Hepatocyte (in vitro differentiated cells): Measurements from ENCODE around the gene GLRA1. TPM values are rescaled to one million over a fixed set of nuclear protein-coding genes. Genes with fewer than 3 reads are reported as not detected.

ENCODE experiments used
- DNase-seq: peaks from one replicate; pipeline ENCODE4 v3.0.0-alpha.2; 2016; ENCODE audit warnings: low spot score
- H2AFZ ChIP-seq: fragments of 200-600 bp; sonication (generic); 2 replicates; pipeline ENCODE4 v1.6.0; 2016; ENCODE audit warnings: antibody characterized with exemption, mild to moderate bottlenecking
- H3K27ac ChIP-seq: fragments of 200-600 bp; sonication (generic); 2 replicates; pipeline ENCODE4 v1.5.1; 2016; ENCODE audit warnings: mild to moderate bottlenecking
- H3K27me3 ChIP-seq: fragments of 200-600 bp; sonication (generic); 2 replicates; pipeline ENCODE4 v1.6.1; 2016
- H3K36me3 ChIP-seq: fragments of 200-600 bp; sonication (generic); replicated peaks from 2 replicates; pipeline ENCODE4 v1.5.1; 2016; ENCODE audit warnings: low read depth; ENCODE audit not compliant: insufficient read depth
- H3K4me1 ChIP-seq: fragments of 200-600 bp; sonication (generic); 2 replicates; pipeline ENCODE4 v1.5.1; 2016; ENCODE audit warnings: mild to moderate bottlenecking, moderate library complexity; ENCODE audit not compliant: insufficient read depth
- H3K4me2 ChIP-seq: fragments of 200-600 bp; sonication (generic); 2 replicates; pipeline ENCODE4 v1.6.0; 2016
- H3K4me3 ChIP-seq: fragments of 200-600 bp; sonication (generic); 2 replicates; pipeline ENCODE4 v1.5.1; 2016; ENCODE audit warnings: mild to moderate bottlenecking
- H3K79me2 ChIP-seq: fragments of 200-600 bp; sonication (generic); 2 replicates; pipeline ENCODE4 v1.6.0; 2017; ENCODE audit warnings: mild to moderate bottlenecking
- H3K9me2 ChIP-seq: fragments of 200-600 bp; sonication (generic); replicated peaks from 2 replicates; pipeline ENCODE4 v1.6.0; 2017; ENCODE audit warnings: mild to moderate bottlenecking; ENCODE audit not compliant: insufficient read depth
- H3K9me3 ChIP-seq: fragments of 200-600 bp; sonication (generic); 2 replicates; pipeline ENCODE4 v1.5.1; 2016; ENCODE audit warnings: low read depth, mild to moderate bottlenecking
- H4K20me1 ChIP-seq: fragments of 200-600 bp; sonication (generic); 2 replicates; pipeline ENCODE4 v1.6.0; 2016; ENCODE audit warnings: mild to moderate bottlenecking; ENCODE audit not compliant: insufficient read depth, poor library complexity, severe bottlenecking
- EZH2 ChIP-seq: fragments of 200-600 bp; sonication (generic); IDR thresholded peaks from 2 replicates; pipeline ENCODE4 v1.6.1; 2016; ENCODE audit warnings: antibody characterized with exemption, mild to moderate bottlenecking, borderline replicate concordance
- EZH2phosphoT487 ChIP-seq: fragments of 200-600 bp; sonication (generic); IDR thresholded peaks from one replicate; pipeline ENCODE4 v1.6.1; 2018; ENCODE audit warnings: antibody characterized with exemption, mild to moderate bottlenecking, low read depth, moderate library complexity; ENCODE audit not compliant: unreplicated experiment, severe bottlenecking
- WGBS: methylation state at CpG from one replicate; pipeline ENCODE4 v1.1.6; 2016; ENCODE audit warnings: low lambda C conversion rate; ENCODE audit errors: missing lambda C conversion rate; 5-methylcytosine and 5-hydroxymethylcytosine counted together
- polyA plus RNA-seq: library from polyadenylated mRNA; unstranded; fragments of >200 nt; fragmentation: Nextera tagmentation; extraction: Ambion mirVana; gene quantifications from 2 replicates; pipeline ENCODE4 v1.2.1, GENCODE V29; 2016
- total RNA-seq: library from RNA; depleted of rRNA; stranded (reverse); fragments of >200 nt; gene quantifications from 2 replicates; pipeline ENCODE4 v1.2.3, GENCODE V29; 2014
- TF ChIP-seq, protein P1 (sequence below): fragments of 200-600 bp; sonication (generic); IDR thresholded peaks from 2 replicates; pipeline ENCODE4 v1.5.1; 2016; ENCODE audit warnings: antibody characterized with exemption, mild to moderate bottlenecking; ENCODE audit not compliant: poor library complexity

Gene GLRA1
- total and polyA plus RNA-seq, 2 experiments from 2014 or later: not detected

GRCh38 chr5:151909628-151910027 is 15.0 kb downstream of the GLRA1 start:
- H3K27me3 ChIP-seq: peaks cover 3% of the 10 kb centered on the region
- no peaks in the 10 kb centered on the region for H3K4me1 ChIP-seq
- no peak overlapping the region for H3K4me3 ChIP-seq
- no peaks in the 10 kb centered on the region for H3K9me2 ChIP-seq
- H4K20me1 ChIP-seq: no peaks in the 10 kb centered on the region
- H3K9me3 ChIP-seq: no peaks in the 10 kb centered on the region
- H2AFZ ChIP-seq: no peak overlapping the region
- no peak for DNase-seq
- 76% methylated on average over 1 of the region's 1 CpG for WGBS
- no peaks in the 10 kb centered on the region for H3K79me2 ChIP-seq
- no peak for TF ChIP-seq EZH2
- TF ChIP-seq EZH2phosphoT487: no peak
- TF ChIP-seq, protein P1, sequence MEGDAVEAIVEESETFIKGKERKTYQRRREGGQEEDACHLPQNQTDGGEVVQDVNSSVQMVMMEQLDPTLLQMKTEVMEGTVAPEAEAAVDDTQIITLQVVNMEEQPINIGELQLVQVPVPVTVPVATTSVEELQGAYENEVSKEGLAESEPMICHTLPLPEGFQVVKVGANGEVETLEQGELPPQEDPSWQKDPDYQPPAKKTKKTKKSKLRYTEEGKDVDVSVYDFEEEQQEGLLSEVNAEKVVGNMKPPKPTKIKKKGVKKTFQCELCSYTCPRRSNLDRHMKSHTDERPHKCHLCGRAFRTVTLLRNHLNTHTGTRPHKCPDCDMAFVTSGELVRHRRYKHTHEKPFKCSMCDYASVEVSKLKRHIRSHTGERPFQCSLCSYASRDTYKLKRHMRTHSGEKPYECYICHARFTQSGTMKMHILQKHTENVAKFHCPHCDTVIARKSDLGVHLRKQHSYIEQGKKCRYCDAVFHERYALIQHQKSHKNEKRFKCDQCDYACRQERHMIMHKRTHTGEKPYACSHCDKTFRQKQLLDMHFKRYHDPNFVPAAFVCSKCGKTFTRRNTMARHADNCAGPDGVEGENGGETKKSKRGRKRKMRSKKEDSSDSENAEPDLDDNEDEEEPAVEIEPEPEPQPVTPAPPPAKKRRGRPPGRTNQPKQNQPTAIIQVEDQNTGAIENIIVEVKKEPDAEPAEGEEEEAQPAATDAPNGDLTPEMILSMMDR: no peak
- no peak overlapping the region for H3K4me2 ChIP-seq
- no peaks in the 10 kb centered on the region for H3K36me3 ChIP-seq
- no peak overlapping the region for H3K27ac ChIP-seq

- Histone ChIP-seq H4K20me1 (no peaks in the 10 kb centered on the region), H3K36me3 (no peaks in the 10 kb centered on the region), H3K9me3 (no peaks in the 10 kb centered on the region), H3K4me2 (no peak overlapping the region), H3K9me2 (no peaks in the 10 kb centered on the region), H3K27me3 (peaks cover 10% of the 10 kb centered on the region), H3K4me3 (no peak overlapping the region), H3K79me2 (no peaks in the 10 kb centered on the region), H3K4me1 (no peaks in the 10 kb centered on the region), H3K27ac (no peak overlapping the region), H2AFZ (no peak overlapping the region)
- TF ChIP-seq EZH2: no peak
- TF ChIP-seq EZH2phosphoT487: no peak
- TF ChIP-seq, protein P1: no peak
- 68% methylated on average over 3 of the region's 3 CpGs for WGBS
- no peak for DNase-seq
Observed at GRCh38 chr5:151906246-151906645, 18.4 kb downstream of the GLRA1 start.

DNA sequence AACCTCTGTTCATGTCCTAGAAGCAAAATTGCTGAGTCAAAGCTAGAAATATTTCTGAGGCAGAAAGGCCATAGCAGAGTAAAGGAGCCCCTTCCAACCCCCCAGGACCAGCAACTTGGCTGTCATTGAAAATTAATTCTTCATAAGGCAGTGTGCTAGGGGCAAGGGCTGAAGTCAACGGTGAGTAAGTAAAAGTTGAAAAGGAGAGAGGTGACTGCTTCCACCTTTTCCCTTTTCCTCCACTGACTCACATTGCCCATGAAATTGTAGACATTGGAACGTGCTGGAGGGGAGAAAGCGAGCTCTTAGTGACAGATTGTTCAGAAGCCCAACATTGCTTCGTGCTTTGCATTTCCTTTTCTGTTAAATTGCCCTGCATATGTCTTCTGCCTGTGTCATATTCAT is 19.1 kb downstream of the GLRA1 start:
- no peak overlapping the region for H3K4me3 ChIP-seq
- DNase-seq: no peak
- H3K4me2 ChIP-seq: no peak overlapping the region
- no peak overlapping the region for H3K27ac ChIP-seq
- no peaks in the 10 kb centered on the region for H3K79me2 ChIP-seq
- peaks cover 10% of the 10 kb centered on the region for H3K27me3 ChIP-seq
- H3K9me2 ChIP-seq: no peaks in the 10 kb centered on the region
- no peaks in the 10 kb centered on the region for H3K9me3 ChIP-seq
- no peak overlapping the region for H2AFZ ChIP-seq
- no peaks in the 10 kb centered on the region for H4K20me1 ChIP-seq
- TF ChIP-seq, protein P1: no peak
- no peak for TF ChIP-seq EZH2
- no peak for TF ChIP-seq EZH2phosphoT487
- no peaks in the 10 kb centered on the region for H3K36me3 ChIP-seq
- H3K4me1 ChIP-seq: no peaks in the 10 kb centered on the region
- WGBS: 44% methylated on average over 4 of the region's 4 CpGs

DNA sequence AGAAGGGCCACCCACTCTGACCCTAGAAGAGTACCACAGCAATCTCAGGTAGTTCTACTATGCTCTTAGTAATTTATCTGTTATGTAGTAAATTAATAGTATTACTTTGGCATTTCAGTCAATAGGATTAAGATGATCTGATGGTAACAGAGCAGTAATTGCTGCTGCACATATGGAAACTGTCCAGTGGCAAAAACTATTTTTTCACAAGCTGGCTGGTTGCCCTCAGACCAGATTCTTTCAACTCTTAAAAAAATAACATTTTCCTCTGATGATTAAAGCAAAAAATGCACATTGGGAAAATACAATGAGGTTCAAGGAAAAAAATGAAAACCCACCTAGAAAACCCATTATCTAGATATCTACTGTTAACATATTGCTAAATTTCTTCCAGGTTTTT is 19.7 kb downstream of the GLRA1 start:
- no peak overlapping the region for H3K4me3 ChIP-seq
- H3K27me3 ChIP-seq: peaks cover 10% of the 10 kb centered on the region
- no peaks in the 10 kb centered on the region for H3K9me3 ChIP-seq
- no peaks in the 10 kb centered on the region for H4K20me1 ChIP-seq
- H3K4me1 ChIP-seq: no peaks in the 10 kb centered on the region
- no peaks in the 10 kb centered on the region for H3K36me3 ChIP-seq
- no peak overlapping the region for H3K4me2 ChIP-seq
- no peak overlapping the region for H2AFZ ChIP-seq
- no peak overlapping the region for H3K27ac ChIP-seq
- DNase-seq: no peak
- no peaks in the 10 kb centered on the region for H3K9me2 ChIP-seq
- TF ChIP-seq EZH2: no peak
- TF ChIP-seq, protein P1: no peak
- TF ChIP-seq EZH2phosphoT487: no peak
- no peaks in the 10 kb centered on the region for H3K79me2 ChIP-seq
